Measurements from ENCODE around the gene QRFP.

- TF ChIP-seq CTCF (conservative IDR thresholded peaks at IDR 0.05; ENCODE audit: low read depth, low read length), result no peak
- TF ChIP-seq EZH2 (IDR thresholded peaks at IDR 0.05; ENCODE audit: low read length, unreplicated experiment), result no peak
- TF ChIP-seq EZH2phosphoT487 (IDR thresholded peaks at IDR 0.05; ENCODE audit: borderline replicate concordance, low read length), result no peak
These were observed 48.0 kb upstream of the QRFP start for GRCh38 chr9:130944510-130945058.
